ENCODE data around the gene CD79A. TPM values are rescaled to one million over a fixed set of nuclear protein-coding genes. Genes with fewer than 3 reads are reported as not detected.

The CD79A gene
- total RNA-seq, 1 donor, result 17.2 TPM

DNA sequence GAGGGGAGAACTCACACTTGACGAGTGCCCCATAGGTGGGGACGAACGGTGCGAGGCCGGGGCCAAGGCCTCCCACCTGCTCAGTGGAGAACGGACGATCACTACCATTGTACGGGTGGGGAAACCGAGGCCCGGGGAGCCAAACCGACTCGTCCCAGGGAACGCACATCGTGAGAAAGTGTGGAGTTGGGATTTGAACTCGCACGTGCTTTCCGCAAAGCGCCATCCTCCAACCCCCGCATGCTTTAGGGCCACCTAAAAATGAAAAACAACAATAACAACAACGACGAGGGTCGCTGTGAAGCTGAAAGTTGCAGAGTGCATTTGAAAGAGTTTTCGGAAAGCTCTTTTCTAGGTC lies 6.4 kb downstream of the CD79A start:
- DNase-seq (ENCODE audit: low read depth in 2 of 3, low spot score in 2 of 3), result no peak

DNA sequence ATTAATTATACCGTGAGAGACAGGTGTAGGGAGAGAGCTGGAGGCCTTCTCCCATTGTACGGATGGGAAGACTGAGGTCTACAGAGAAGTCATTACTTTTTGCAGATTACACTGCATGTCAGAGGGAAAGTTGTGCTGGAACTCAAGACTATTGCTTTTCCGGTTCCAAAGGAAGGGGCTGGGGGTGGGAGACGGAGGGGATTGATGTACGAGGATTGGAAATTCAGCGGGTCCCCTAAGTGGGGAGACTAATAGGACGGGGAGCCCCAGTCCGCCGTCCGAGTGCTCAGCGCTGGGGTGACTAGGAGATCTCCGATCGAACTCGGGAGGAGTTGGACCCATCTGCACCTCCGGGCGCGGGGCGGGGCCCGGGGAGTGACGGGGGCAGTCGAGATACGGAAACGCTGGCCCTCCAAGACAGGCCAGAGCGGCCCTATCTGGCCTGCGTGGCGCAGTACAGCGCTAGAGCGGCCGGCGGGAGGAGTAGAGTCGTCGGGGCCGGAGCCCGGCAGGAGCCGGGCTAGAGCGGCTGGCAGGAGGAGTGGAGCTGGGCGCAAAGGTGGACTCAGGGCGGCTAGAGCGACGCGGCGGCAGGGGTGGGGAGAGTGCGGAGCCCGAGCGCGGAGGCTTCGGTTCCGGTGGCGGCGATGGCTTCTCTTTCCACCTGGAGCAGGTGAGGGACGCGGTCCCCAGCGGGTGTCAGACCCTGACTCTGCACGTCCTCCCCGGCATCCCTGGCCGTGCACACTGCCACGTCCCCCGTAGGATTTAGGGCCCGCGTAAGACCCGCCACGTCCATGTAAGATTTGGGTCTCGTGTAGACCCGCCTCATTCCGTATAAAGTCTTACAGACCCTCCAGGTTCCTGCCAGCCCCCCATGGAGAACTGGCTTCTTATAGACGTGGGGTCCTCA lies 7.0 kb downstream of the CD79A start:
- peak; percentile 67 to 96 (median 95) for DNase-seq (ENCODE audit: low read depth in 2 of 3, low spot score in 2 of 3)

DNA sequence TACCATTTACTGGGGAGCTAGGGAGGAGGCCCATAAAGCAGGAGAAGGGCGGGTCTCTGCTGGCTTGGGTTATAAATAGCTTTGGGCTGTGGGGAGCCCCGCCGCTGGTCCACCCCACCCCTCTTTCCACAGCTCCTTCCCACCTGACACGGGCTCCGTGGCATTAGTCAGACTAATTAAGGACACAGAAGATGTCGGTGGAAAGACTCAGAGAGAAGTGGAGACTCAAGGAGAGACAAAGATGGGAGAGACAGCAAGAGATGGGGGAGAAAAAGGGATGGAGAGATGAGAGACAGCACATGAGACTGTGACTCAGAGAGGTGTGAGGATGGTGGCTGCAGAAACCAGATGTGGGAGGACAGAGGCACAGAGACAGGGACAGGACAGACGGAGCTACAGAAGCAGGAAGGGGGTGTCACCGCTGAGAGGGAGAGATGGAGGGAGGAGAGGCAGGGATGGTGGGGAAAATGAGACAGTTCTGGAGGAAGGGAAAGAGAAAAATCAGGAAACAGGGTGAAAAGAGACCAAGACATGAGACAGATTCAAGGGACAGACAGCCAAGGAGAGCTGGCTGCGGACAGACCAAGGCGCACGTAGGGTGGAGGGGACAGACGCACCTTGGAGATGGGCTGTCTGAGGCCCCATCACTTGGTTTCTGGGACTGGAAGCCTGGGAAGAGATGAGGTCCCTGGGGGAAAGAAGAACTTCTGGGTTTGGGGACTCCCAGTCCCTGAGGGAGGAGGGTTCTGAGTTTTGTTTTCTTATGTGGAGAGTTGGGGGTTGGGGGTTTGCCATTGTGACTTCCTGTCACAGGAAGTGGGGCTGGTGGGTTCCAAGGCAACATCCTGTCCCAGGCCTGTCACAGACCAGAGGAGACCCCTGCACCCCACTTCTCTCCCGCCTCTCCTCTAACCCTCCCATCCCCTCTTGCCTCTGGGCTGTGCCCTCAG lies 10.0 kb downstream of the CD79A start:
- peak in 2 of 3 donors; percentile 58 to 72 for DNase-seq (ENCODE audit: low read depth in 2 of 3, low spot score in 2 of 3)

DNA sequence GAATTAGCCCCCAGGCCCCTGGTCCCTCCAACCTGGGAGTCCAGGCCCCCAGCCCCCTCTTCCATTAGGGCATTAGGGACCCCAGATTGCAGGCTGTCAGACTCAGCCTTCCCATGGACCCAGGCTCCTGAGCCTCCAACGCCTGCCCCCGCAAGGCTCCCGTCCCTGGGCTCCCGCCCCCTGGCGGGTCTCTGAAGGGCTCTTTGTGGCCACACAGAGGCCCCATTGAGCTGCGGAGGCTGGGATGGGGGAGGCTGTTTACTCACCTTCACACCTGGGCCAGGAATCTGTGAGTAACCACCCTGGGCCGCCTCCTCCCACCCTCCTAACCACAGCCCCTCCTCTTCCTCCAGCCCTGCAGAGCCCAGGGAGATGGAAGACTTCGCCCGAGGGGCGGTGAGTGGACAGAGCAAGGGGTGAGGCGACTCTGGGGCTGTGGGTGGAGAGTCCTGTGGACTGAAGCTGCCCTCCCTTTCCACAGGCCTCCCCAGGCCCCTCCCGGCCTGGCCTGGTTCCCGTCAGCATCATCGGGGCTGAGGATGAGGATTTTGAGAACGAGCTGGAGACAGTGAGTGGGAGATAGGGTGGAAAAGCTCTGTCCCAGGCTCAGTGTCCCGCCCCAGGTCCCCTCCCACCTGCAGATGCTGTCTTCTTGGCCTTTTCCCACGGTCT lies 10.8 kb downstream of the CD79A start:
- DNase-seq (ENCODE audit: low read depth in 2 of 3, low spot score in 2 of 3), result peak; percentile 53 to 75 (median 69)

DNA sequence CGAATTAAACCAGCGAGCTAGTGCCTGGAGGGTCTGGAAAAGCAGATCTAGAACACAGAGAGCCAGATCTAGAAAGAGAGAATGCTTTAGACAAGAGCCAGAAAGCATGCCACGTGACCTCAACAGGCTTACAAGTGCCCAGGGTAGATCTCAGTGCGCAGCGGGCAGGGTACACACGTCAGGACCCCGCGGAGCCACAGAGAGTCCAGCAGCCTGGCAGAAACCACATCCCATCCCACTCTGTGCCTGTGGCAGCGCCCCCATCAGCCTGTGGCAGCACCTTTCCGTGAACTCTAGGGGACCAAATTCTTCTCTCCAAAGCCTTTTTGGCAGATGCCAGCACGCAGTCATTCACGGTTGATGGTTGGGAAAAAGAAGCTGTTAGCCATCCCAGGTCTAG lies 11.8 kb downstream of the CD79A start:
- DNase-seq (ENCODE audit: low read depth in 2 of 3, low spot score in 2 of 3), result no peak

DNA sequence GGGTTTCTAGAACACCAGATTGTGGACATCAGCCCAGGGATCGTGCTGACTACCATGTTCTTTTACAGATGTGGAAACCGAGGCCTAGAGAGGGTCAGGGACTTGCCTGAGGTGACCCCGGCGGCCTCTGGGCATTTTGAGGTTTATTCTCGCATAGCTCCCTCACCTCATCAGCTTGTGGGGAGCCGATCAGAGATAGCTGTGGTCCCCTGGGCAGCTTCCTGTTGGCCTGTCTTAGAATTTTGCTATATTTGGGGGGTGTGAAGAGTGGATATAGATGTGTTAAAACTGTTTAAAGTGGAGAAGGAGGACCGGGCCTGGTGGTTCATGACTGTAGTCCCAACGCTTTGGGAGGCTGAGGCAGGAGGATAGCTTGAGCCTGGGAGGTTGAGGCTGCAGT lies 12.8 kb downstream of the CD79A start:
- DNase-seq (ENCODE audit: low read depth in 2 of 3, low spot score in 2 of 3), result no peak

DNA sequence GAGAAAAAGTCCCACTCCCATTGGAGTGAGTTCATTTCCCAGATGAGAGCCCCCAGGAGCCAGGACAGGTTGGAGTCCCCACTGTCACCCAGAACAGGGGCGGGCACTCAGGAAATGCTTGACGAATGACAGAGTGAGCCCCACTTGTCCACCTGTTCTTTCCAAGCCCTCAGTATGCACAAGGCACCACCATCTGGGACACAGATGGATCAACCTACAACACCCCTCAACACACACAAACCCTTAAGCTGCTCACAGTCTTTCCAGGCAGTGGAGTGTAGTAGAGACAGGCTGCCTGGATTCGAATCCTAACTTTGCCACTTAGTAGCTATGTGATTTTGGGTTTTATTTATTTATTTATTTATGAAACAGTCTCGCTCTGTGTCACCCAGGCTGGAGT lies 13.9 kb downstream of the CD79A start:
- DNase-seq (ENCODE audit: low read depth in 2 of 3, low spot score in 2 of 3), result no peak

DNA sequence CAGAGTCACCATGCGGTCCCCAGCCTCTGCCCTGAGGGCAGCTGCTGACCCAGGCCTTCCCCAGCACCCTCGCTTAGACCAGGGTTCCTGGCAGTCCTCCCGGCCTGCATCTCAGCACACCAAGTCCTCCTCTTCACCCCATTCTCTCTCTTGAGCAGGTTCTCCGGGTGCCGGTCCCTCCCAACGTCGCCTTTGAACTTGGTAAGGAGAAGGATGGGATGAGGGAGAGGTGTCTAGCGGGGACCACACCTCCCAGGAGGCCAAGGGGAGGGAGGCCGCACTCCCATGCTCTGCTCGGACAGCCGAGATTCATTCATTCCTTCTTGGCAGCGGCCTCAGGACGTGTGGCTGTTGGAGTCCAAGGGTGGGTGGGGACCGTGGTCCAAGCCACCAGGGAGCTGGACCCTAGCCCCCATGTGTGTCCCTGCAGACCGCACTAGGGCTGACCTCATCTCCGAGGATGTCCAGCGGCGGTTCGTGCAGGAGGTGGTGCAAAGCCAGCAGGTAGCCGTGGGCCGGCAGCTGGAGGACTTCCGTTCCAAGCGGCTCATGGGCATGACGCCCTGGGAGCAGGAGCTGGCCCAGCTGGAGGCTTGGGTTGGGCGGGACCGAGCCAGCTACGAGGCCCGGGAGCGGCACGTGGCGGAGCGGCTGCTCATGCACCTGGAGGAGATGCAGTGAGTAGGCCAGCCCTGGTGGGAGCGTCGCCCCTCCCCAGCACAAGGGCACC lies 15.3 kb downstream of the CD79A start:
- DNase-seq (ENCODE audit: low read depth in 2 of 3, low spot score in 2 of 3), result no peak

DNA sequence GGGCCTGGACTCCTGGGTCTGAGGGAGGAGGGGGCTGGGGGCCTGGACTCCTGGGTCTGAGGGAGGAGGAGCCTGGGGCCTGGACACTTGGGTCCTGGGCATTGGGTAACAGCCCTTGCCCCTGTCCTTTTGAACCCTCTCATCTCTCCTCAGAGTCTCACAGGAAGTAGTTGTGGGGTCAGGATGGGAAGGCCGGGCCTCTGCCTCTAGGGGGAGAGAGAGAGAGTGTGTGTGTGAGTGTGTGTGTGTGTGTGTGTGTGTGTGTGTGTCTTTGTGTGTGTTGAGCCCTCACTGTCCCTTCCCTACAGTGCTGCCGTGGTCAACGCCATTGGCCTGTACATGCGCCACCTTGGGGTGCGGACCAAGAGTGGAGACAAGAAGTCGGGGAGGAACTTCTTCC lies 16.8 kb downstream of the CD79A start:
- DNase-seq (ENCODE audit: low read depth in 2 of 3, low spot score in 2 of 3), result no peak

DNA sequence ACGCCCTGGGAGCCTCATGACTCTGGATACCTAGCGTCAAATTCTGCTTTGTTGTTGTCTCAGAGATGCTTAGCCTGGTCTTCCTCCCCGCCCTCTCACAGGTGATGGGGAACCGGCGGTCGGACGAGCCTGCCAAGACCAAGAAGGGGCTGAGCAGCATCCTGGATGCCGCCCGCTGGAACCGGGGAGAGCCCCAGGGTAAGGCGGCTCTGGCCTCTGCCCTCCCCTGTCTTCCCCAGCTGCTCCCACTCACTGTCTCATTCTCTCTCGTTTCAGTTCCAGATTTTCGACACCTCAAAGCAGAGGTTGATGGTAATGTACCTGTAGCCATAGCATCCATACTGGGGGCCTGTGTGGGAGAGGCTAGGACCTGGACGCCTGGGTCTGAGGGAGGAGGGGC lies 17.3 kb downstream of the CD79A start:
- no peak for DNase-seq (ENCODE audit: low read depth in 2 of 3, low spot score in 2 of 3)

DNA sequence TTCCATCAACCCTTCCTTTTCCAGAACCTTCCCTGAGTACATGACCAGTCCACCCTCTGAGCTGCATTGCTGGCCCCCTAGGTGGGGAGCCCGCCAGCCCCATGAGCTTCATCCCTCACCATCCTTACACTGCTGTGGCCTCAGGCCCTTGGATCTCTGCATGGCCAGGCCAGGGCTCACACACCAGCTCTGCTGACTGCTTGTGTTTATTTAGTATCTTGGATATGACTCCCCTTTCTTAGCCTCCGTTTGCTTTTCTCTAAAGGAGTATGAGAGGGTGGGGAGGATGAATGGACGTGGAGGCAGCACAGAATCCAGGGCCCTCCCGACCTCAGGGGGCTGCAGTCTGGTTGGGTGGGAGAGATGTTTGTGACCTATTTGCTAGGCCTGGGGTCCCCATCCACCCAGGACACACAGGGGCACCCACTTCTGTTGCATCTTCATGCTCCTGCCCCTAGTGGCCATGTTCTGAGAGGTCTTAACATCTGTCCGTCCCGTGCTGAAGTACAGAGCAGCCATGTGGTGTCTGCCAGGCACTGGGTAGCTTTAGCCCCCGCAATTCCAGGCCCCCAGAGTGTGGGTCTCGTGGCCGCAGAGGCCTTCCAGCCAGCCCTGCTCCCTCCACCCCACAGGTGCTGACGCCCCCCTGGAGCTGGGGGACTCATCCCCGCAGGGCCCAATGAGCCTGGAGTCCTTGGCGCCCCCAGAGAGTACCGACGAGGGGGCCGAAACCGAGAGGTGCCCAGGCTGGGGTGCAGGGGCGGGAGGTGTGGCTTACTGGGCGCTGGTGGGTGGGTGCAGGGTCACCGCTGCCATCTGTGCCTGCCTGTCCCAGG lies 18.9 kb downstream of the CD79A start:
- DNase-seq (ENCODE audit: low read depth in 2 of 3, low spot score in 2 of 3), result no peak

DNA sequence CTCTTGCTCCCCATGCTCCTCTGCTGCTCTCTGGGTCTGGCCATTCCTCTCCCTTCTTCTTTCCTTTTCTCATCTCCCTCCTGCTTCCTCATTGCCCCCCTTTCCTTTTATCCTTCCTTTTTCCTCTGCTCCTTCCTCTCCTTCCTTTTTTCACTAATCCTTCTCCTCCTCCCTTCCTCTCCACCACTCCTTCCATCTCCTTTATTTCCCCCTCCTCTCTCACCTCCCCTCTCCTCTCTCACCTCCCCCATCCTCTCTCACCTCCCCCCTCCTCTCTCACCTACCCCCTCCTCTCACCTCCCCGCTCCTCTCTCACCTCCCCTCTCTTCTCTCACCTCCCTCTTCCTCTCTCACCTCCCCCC lies 19.5 kb downstream of the CD79A start:
- DNase-seq (ENCODE audit: low read depth in 2 of 3, low spot score in 2 of 3), result no peak

DNA sequence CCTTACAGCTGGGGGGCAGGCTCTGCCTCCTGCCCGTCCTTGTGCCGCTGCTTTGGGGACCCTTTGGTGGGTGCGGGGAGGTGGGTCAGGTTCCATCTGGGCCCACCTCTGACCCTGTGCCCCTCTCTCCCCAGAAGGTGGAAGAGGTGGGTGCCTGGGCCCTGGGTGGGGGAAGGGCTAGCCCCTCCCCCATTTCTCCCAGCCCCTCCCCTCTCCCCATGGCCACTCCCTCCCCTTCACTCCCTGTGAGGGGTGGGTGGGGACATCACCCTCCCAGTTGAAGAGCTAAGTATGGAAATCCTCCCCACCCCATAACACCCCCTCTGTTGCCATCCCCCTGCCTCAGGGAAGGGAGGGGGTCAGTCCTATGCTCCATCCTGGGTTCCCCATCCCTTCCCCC lies 20.1 kb downstream of the CD79A start:
- no peak for DNase-seq (ENCODE audit: low read depth in 2 of 3, low spot score in 2 of 3)

DNA sequence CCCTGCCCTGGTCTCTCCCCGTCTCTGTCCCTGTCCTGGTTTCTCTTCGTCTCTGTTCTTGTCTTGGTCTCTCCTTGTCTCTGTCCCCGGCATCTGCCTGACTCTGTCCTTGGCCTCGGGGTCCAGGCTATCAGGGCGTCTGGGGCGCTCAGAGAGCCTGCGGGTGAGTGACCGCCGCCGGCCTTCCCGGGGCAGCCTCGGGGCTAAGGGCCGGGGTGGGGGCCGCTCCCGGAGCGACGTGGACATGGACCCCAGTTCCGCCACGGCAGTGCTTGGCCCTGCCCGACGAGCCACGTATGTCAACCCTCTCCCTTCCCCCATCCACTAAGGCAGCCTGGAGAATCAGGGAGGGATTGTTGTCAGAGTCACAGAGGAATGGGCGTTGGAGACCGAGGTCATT lies 20.7 kb downstream of the CD79A start:
- DNase-seq (ENCODE audit: low read depth in 2 of 3, low spot score in 2 of 3), result no peak

DNA sequence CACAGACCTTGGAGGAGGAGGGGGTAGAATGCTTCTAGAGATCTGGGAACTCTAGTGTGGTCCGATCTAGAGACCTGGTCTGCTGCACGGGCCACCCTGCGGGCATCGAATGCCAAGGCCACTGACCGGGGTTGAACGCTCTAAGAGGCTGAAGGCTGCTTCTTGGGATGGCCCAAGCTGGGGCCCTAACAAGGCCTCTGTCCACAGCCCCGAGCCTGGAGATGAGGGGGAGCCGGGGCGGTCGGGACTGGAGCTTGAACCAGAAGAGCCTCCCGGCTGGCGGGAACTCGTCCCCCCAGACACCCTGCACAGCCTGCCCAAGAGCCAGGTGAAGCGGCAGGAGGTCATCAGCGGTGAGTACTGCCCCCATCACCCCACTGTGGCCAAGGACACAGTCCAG lies 21.2 kb downstream of the CD79A start:
- DNase-seq (ENCODE audit: low read depth in 2 of 3, low spot score in 2 of 3), result no peak

DNA sequence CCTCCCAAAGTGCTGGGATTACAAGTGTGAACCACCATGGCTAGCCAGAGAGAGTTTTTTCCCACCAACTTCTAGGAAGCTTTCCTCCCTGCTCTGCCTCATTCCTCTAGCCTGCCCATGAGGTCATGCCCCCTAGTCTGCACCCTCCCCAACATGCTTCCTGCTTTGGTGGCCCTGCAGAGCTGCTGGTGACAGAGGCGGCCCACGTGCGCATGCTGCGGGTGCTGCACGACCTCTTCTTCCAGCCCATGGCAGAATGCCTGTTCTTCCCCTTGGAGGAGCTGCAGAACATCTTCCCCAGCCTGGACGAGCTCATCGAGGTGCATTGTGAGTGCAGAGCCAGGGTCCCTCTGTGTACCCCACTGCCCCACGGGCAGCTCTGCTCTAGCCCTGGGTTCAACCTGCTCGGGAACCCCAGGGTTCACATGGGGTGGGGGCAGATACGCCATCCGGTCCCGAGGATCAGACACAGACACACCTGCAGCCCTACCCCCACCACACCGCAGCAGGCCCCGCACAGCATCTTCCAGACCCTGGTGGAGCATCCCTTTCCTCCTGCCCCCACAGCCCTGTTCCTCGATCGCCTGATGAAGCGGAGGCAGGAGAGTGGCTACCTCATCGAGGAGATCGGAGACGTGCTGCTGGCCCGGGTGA lies 24.8 kb downstream of the CD79A start:
- DNase-seq (ENCODE audit: low read depth in 2 of 3, low spot score in 2 of 3), result no peak

DNA sequence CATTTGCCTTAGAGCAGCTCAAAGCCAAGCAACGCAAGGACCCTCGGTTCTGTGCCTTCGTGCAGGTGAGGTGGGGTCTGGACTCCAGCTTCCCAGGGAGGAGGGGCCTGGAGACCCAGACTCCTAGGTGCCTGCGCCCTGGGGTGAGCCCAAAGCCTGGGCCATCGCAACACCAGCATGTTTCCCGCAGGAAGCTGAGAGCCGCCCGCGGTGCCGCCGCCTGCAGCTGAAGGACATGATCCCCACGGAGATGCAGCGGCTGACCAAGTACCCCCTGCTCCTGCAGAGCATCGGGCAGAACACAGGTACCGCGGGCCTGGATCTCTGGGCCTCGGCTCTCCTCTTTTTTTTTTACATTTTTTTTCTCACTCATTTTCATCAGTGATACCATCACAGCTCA lies 25.5 kb downstream of the CD79A start:
- DNase-seq (ENCODE audit: low read depth in 2 of 3, low spot score in 2 of 3), result no peak

DNA sequence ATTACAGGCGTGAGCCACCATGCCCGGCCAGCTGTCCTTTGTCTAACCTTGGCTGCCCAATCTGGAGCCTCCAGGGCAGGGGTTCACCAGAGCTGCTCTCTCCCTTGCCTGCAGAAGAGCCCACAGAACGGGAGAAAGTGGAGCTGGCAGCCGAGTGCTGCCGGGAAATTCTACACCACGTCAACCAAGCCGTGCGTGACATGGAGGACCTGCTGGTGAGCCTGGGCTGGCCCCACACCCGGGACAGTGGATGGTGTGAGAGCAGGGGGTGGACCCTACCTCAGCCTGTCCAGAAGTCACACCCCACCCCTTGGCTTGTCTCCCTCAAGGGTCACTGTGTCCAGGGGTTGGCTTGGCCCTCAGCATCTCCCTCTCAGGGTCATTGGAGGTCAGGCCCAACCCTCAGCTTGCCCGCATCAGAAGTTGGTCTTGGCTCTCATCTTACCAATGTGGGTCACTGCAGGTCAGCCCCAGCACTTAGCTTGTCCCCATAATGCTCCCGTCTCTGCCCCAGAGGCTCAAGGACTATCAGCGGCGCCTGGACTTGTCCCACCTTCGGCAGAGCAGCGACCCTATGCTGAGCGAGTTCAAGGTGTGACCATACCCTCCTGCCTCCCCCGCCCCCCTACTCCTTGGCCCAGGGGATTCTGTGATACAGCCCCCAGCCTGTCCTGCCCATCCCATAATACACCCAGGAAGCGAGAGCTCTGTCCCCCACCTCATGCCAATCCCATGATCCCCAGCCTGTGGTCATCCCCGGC lies 26.3 kb downstream of the CD79A start:
- DNase-seq (ENCODE audit: low read depth in 2 of 3, low spot score in 2 of 3), result no peak
